Measurements from ENCODE around the gene TGFBR3L.

TGFBR3L gene

DNA sequence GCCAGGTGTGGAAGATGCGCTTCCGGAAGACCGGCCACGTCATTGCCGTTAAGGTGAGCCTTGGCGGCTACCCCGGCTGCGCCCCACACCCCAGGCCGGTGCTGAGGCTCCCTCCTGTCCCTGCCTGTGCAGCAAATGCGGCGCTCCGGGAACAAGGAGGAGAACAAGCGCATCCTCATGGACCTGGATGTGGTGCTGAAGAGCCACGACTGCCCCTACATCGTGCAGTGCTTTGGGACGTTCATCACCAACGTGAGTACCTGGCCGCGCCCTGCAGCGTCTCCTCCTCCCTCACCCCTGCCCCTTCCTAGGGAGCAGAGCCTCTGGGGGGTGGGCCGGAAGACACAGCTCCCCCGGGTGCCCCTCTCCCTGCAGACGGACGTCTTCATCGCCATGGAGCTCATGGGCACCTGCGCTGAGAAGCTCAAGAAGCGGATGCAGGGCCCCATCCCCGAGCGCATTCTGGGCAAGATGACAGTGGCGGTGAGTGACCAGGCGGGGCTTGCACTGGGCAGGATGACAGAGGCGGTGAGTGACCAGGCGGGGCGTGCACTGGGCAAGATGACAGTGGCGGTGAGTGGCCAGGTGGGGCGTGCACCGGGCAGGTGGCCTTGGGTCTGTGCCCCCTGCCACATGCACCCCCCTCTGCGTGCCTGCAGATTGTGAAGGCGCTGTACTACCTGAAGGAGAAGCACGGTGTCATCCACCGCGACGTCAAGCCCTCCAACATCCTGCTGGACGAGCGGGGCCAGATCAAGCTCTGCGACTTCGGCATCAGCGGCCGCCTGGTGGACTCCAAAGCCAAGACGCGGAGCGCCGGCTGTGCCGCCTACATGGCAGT is 4.1 kb upstream of the TGFBR3L start:
- H3K4me3 ChIP-seq (ENCODE audit: low read depth, low read length) = no peak overlapping the region
- ChIA-PET POLR2A (no interaction called here), CTCF (interaction anchor here (1.0 to 1.1 kb wide), 2 partner anchors 10 to 42 kb away, joined by 3 to 4 read pairs; partner anchors contain the start of gene SNAPC2)
- TF ChIP-seq, protein P1, sequence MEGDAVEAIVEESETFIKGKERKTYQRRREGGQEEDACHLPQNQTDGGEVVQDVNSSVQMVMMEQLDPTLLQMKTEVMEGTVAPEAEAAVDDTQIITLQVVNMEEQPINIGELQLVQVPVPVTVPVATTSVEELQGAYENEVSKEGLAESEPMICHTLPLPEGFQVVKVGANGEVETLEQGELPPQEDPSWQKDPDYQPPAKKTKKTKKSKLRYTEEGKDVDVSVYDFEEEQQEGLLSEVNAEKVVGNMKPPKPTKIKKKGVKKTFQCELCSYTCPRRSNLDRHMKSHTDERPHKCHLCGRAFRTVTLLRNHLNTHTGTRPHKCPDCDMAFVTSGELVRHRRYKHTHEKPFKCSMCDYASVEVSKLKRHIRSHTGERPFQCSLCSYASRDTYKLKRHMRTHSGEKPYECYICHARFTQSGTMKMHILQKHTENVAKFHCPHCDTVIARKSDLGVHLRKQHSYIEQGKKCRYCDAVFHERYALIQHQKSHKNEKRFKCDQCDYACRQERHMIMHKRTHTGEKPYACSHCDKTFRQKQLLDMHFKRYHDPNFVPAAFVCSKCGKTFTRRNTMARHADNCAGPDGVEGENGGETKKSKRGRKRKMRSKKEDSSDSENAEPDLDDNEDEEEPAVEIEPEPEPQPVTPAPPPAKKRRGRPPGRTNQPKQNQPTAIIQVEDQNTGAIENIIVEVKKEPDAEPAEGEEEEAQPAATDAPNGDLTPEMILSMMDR (IDR thresholded peaks at IDR 0.05; ENCODE audit: insufficient read depth, low read length, missing control alignments) = no peak
- DNase-seq (ENCODE audit: low read depth, low spot score) = no peak

DNA sequence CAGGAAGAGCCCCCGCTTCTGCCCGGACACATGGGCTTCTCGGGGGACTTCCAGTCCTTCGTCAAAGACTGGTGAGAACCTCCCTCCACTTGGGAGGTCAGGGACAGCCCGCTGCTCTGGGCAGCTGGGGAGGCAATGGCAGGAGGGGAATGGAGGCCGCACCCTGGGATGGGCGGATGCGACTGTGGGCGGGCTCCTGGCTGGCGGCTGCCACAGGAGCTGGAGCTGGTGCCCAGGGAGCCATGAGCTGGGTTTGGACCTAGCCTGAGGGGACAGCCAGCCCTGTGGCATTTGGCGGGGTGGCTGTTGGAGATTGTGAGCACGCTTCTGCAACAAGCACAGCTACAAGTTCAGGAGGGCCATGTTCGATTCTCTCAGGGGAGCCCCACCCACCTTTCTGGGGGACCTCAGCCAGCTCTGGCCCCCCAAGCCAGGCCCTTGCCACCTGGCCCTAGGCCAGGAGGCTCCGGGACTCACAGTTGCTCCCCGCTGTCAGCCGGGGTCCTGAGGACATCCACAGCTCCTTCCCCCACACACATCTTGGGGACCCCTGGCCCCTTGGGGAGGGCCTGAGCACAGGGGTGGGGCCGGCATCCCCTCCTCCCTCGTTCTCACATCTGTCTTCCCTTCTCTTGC is 3.0 kb upstream of the TGFBR3L start:
- no peak for DNase-seq (ENCODE audit: low read depth, low spot score)
- ChIA-PET CTCF (interaction anchor here (1.1 kb wide), 1 partner anchor 9 kb away, joined by 4 read pairs; the partner anchor contains the start of gene SNAPC2), POLR2A (interaction anchor here (1.0 kb wide), 2 partner anchors 8 to 9 kb away, joined by 3 to 7 read pairs; partner anchors contain the start of genes MAP2K7 and SNAPC2)
- TF ChIP-seq, protein P1 (IDR thresholded peaks at IDR 0.05; ENCODE audit: insufficient read depth, low read length, missing control alignments) = no peak
- H3K4me3 ChIP-seq (ENCODE audit: low read depth, low read length) = no peak overlapping the region

DNA sequence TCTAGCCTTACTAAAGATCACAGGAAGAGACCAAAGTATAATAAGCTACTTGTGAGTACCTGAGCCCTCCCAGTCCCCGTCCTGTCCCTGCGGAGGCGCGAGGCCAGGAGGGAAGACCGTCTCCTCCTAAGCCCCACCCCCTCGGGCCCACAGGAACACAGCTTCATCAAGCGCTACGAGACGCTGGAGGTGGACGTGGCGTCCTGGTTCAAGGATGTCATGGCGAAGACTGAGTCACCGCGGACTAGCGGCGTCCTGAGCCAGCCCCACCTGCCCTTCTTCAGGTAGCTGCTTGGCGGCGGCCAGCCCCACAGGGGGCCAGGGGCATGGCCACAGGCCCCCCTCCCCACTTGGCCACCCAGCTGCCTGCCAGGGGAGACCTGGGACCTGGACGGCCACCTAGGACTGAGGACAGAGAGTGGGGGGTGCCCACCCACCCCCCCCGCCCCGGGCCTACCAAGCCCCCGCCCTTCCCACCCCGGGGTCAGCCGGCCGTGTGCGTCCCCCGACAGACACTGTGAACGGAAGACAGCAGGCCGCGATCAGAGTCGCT is 2.4 kb upstream of the TGFBR3L start:
- H3K4me3 ChIP-seq (ENCODE audit: low read depth, low read length) = no peak overlapping the region
- TF ChIP-seq, protein P1 (IDR thresholded peaks at IDR 0.05; ENCODE audit: insufficient read depth, low read length, missing control alignments) = no peak
- no peak for DNase-seq (ENCODE audit: low read depth, low spot score)
- POLR2A ChIA-PET = interaction anchor here (1.0 kb wide), 2 partner anchors 8 to 9 kb away, joined by 3 to 7 read pairs; partner anchors contain the start of genes MAP2K7 and SNAPC2
- CTCF ChIA-PET = interaction anchor here (1.4 kb wide), 1 partner anchor 9 kb away, joined by 3 read pairs; the partner anchor contains the start of gene MAP2K7

DNA sequence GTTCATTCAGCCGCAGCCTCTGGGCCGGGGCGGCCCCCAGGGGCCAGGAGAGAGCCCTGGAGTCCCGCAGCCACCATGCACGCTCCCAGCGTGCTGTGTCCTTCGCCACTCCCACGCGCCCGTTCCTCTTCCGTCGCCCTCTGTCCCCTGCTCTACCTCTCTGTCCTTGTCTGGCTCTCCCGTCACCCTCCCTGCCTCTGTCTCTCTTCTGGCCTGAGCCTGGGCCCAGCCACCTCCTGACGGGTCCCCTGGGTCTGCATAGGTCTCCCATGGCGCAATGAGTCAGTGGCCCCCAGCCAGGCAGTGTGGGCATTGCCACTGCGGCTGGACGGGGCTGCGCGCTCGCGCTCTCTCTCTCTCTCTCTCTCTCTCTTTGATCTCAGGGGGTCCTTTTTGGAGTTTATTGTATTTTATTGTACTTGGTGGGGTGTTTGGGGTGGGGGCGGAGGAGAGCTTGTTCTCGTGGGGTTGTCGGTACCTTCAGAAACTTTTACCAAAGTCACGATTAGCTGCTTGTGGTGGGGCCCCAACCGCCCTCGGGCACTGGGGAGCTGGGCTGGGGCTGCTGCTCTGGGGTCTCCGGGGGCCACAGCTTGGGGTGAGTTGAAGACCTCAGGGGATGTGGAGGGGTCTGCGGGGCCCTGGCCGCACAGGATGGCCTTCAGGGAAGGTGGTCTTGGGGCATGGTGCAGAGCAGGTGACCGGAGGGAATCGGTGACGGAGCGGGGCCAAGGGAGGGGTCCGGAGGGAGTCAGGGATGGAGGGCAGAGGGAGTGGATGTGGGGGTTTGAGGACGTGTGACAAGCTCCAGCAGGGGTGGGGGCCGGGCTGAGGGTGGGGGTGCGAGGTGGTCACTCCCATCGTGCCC is 1.7 kb upstream of the TGFBR3L start:
- ChIA-PET CTCF (interaction anchor here (1.4 kb wide), 1 partner anchor 9 kb away, joined by 3 read pairs; the partner anchor contains the start of gene MAP2K7), POLR2A (no interaction called here)
- DNase-seq (ENCODE audit: low read depth, low spot score) = no peak
- TF ChIP-seq, protein P1 (IDR thresholded peaks at IDR 0.05; ENCODE audit: insufficient read depth, low read length, missing control alignments) = no peak
- H3K4me3 ChIP-seq (ENCODE audit: low read depth, low read length) = no peak overlapping the region

DNA sequence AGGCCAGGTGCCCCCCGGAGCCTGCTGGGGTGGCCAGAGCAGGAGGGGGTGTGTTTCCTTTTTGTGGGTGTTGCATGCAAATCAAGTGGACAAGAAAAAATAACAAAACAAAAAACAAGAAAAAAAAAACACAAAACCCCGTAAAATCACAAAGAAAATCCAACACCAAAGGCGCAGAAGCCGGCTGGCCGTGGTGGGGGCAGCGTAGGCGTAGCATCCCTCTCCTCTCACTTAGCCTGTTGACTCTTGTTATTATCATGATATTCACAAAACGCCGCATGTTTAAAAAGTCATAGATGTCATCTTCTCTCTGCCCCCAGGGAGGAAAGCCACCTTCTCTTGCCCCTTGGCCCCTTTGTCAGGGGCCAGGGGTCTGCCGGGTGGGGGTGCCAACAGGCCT is 978 bp upstream of the TGFBR3L start:
- ChIA-PET POLR2A (no interaction called here), CTCF (no interaction called here)
- TF ChIP-seq, protein P1 (IDR thresholded peaks at IDR 0.05; ENCODE audit: insufficient read depth, low read length, missing control alignments) = no peak
- no peak for DNase-seq (ENCODE audit: low read depth, low spot score)
- no peak overlapping the region for H3K4me3 ChIP-seq (ENCODE audit: low read depth, low read length)
